Endothelial cell of umbilical vein (primary cell): ENCODE results near the gene ETS1. TPM values are rescaled to one million over a fixed set of nuclear protein-coding genes. Genes with fewer than 3 reads are reported as not detected.

ENCODE experiments used
- BruUV-seq: library from RNA; stranded (reverse); fragments of 400-500 nt; replicated peaks from 2 replicates; lab custom pipeline; 2021; lab: Mats Ljungman, UMichigan
- CTCF ChIA-PET: fragments of 300-600, 350-600 bp; sonication (Branson Sonifier 250); formaldehyde crosslinking; loops from one replicate; lab custom pipeline; 2021; ENCODE audit warnings: antibody characterized with exemption, inconsistent platforms; lab: Charles Lee
- POLR2A ChIA-PET: fragments of 300-600, 350-600 bp; sonication (Branson Sonifier 250); formaldehyde crosslinking; loops from one replicate; lab custom pipeline; 2021; ENCODE audit warnings: antibody characterized with exemption, inconsistent platforms; lab: Charles Lee
- DNase-seq: peaks from one replicate; pipeline ENCODE4 v3.0.0-alpha.2; 2011; ENCODE audit warnings: low read depth, low spot score
- FAIRE-seq: peaks from 2 replicates; lab custom pipeline; 2011; peaks lifted over from hg19 to GRCh38; lab: Jason Lieb, UNC
- H2AFZ ChIP-seq: 2 replicates; pipeline ENCODE4 v1.6.0; 2012; ENCODE audit warnings: low read depth, low read length, control low read depth, inconsistent platforms
- H3K27ac ChIP-seq: 2 replicates; pipeline ENCODE4 v1.5.1; 2011; ENCODE audit warnings: low read depth, mild to moderate bottlenecking, control low read depth, low read length, moderate library complexity; ENCODE audit not compliant: insufficient read depth
- H3K27me3 ChIP-seq, 2 experiments: 2 replicates each; pipeline versions ENCODE4 v1.6.0 to v1.6.1; 2011; ENCODE audit warnings: low read length in 2 of 2, mixed read lengths in 1 of 2; ENCODE audit not compliant: control insufficient read depth in 2 of 2, insufficient read depth in 2 of 2
- H3K36me3 ChIP-seq, 2 experiments: 2 replicates in 1 of 2; 3 replicates in 1 of 2; pipeline ENCODE4 v1.5.1; 2011; ENCODE audit warnings: low read length in 2 of 2, mild to moderate bottlenecking in 1 of 2, moderate library complexity in 1 of 2; ENCODE audit not compliant: control insufficient read depth in 2 of 2, insufficient read depth in 2 of 2; ENCODE audit errors: extremely low read depth in 1 of 2
- H3K4me1 ChIP-seq: 3 replicates; pipeline ENCODE4 v1.5.1; 2011; ENCODE audit warnings: mild to moderate bottlenecking, low read length; ENCODE audit not compliant: control insufficient read depth, insufficient read depth; ENCODE audit errors: extremely low read depth
- H3K4me2 ChIP-seq: 2 replicates; pipeline ENCODE4 v1.6.1; 2011; ENCODE audit warnings: low read length, control low read depth, mixed read lengths; ENCODE audit not compliant: insufficient read depth
- H3K4me3 ChIP-seq, 3 experiments: fragments of 200-600 bp in 1 of 3; sonication (generic), shearing (Covaris generic) in 1 of 3; replicated peaks in 1 of 3; 2 replicates each; pipeline ENCODE4 v1.5.1; 2011 to 2016; ENCODE audit warnings: control low read depth in 3 of 3, low read length in 3 of 3, mild to moderate bottlenecking in 2 of 3, inconsistent platforms in 1 of 3, low read depth in 1 of 3, moderate library complexity in 1 of 3; ENCODE audit not compliant: insufficient read depth in 1 of 3
- H3K79me2 ChIP-seq: 2 replicates; pipeline ENCODE4 v1.6.0; 2012; ENCODE audit warnings: low read length, inconsistent platforms; ENCODE audit not compliant: control insufficient read depth, insufficient read depth
- H3K9ac ChIP-seq: replicated peaks from 2 replicates; pipeline ENCODE3; 2011; ENCODE audit warnings: low read length, control low read depth; ENCODE audit not compliant: insufficient read depth; ENCODE audit errors: extremely low read depth
- H3K9me1 ChIP-seq: replicated peaks from 3 replicates; pipeline ENCODE4 v1.6.0; 2011; ENCODE audit warnings: mild to moderate bottlenecking, low read length; ENCODE audit not compliant: control insufficient read depth, insufficient read depth; ENCODE audit errors: extremely low read depth
- H3K9me3 ChIP-seq: replicated peaks from 2 replicates; pipeline ENCODE4 v1.5.1; 2012; ENCODE audit warnings: low read length, inconsistent platforms; ENCODE audit not compliant: control insufficient read depth, insufficient read depth
- H4K20me1 ChIP-seq: replicated peaks from 2 replicates; pipeline ENCODE3; 2011; ENCODE audit warnings: mild to moderate bottlenecking, low read length; ENCODE audit not compliant: control insufficient read depth, insufficient read depth; ENCODE audit errors: extremely low read depth
- EZH2 ChIP-seq: IDR thresholded peaks from 2 replicates; pipeline ENCODE4 v1.6.1; 2012; ENCODE audit warnings: borderline replicate concordance, low read depth, mild to moderate bottlenecking, moderate library complexity, low read length, inconsistent platforms; ENCODE audit not compliant: severe bottlenecking
- FOS ChIP-seq: IDR thresholded peaks from 2 replicates; pipeline ENCODE4 v1.6.1; 2011; ENCODE audit warnings: mild to moderate bottlenecking, low read length, moderate library complexity, borderline replicate concordance; ENCODE audit not compliant: insufficient read depth
- GATA2 ChIP-seq: IDR thresholded peaks from 2 replicates; pipeline ENCODE4 v1.7.0; 2011; ENCODE audit warnings: low read depth, mild to moderate bottlenecking, moderate library complexity, mixed read lengths, low read length; ENCODE audit not compliant: insufficient read length, insufficient read depth
- JUN ChIP-seq: IDR thresholded peaks from 2 replicates; pipeline ENCODE4 v1.6.1; 2011; ENCODE audit warnings: borderline replicate concordance, low read depth; ENCODE audit not compliant: insufficient read length, insufficient read depth
- MAX ChIP-seq: IDR thresholded peaks from 2 replicates; pipeline ENCODE4 v1.6.1; 2011; ENCODE audit not compliant: insufficient read depth, insufficient read length
- MYC ChIP-seq: IDR thresholded peaks from one replicate; pipeline ENCODE4 v1.6.1; 2011; ENCODE audit warnings: mild to moderate bottlenecking, low read depth, low read length
- POLR2A ChIP-seq: IDR thresholded peaks from 2 replicates; pipeline ENCODE4 v1.6.1; 2012; ENCODE audit warnings: low read depth, mild to moderate bottlenecking, control low read depth, low read length
- POLR2AphosphoS5 ChIP-seq: IDR thresholded peaks from 2 replicates; pipeline ENCODE4 v1.6.1; 2012; ENCODE audit warnings: low read depth, mild to moderate bottlenecking, control low read depth, low read length, moderate library complexity; ENCODE audit not compliant: insufficient read depth
- dilution Hi-C: fragments of 300-500 bp; cut with MboI; formaldehyde crosslinking; loops from one replicate; pipeline ENCODE4 v1.15.0; 2019; ENCODE audit warnings: low sequenced_read_pairs; ENCODE audit not compliant: extremely low pct_ligation_motif_present
- intact Hi-C: fragments of 100-400 bp; cut with micrococcal nuclease; formaldehyde crosslinking; loops from one replicate; pipeline ENCODE4 v1.10.0; 2022
- polyA plus RNA-seq, 4 experiments: library from polyadenylated mRNA; depleted of rRNA in 3 of 4; stranded (reverse) in 3 of 4; unstranded in 1 of 4; fragments of >200 nt; gene quantifications; 2 replicates each; pipeline versions ENCODE4 v1.2.1 to v1.2.3, GENCODE V29; 2011 to 2012; ENCODE audit warnings: missing spikeins in 1 of 4
- total RNA-seq: library from RNA; stranded (reverse); gene quantifications from 2 replicates; pipeline ENCODE4 v1.2.3, GENCODE V29; 2021
- TF ChIP-seq, protein P1 (sequence below), 2 donors: IDR thresholded peaks; 1 replicate in 1 of 2; 2 replicates in 1 of 2; pipeline ENCODE4 v1.5.1; 2011; ENCODE audit warnings: low read length in 2 of 2, mild to moderate bottlenecking in 2 of 2, moderate library complexity in 2 of 2, control low read depth in 1 of 2, inconsistent platforms in 1 of 2, low read depth in 1 of 2; ENCODE audit not compliant: insufficient read depth in 1 of 2; ENCODE audit errors: extremely low read depth in 1 of 2

Gene ETS1
- total and polyA plus RNA-seq, 2 donors (not counting 3 experiments of a cell fraction or from before 2014, with no cell fraction given): 34.2 to 115 TPM

DNA sequence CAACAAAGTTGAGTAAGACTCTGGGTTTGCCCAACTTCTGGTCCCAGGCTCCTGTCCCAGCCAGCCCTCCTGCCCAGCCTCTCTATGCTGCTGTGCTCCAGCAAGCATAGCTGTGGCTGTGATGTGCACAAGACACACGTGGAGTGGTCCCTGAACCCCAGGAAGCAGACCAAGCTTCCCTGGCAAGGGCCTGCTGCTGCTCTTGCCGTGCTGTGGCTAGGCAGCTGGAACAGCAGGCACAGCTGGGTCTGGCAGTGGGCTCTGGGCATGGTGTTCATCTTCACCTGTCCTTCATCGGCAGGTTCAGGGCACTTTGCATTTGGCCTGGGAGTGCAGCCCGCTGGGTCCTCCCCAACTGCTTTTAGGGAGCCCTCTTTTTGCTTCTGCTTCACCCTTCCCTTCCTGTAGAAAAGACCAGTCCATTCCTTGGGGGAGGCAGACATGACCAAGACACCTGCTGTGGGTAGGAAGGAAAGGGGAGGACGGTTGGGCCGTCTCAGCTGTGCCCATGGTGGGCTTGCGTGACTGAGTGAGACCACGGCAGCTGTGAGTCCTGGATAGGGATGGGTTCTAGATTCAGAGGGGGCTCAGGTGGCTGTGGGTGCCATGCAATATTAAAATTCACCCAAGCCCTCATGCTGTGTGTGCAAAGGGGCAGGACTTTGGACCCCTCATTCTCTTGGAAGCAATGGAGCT, 26.1 kb upstream of the ETS1 start:
- Histone ChIP-seq H3K9me3 (no peaks in the 10 kb centered on the region), H3K27me3 (peaks cover 6 to 21% of the 10 kb centered on the region in 2 experiments), H2AFZ (no peak overlapping the region), H3K9ac (no peak overlapping the region), H3K4me1 (peaks cover 3% of the 10 kb centered on the region), H3K4me3 (no peak overlapping the region), H3K79me2 (no peaks in the 10 kb centered on the region), H3K9me1 (no peaks in the 10 kb centered on the region), H3K4me2 (no peak overlapping the region), H3K36me3 (no peaks in the 10 kb centered on the region), H4K20me1 (no peaks in the 10 kb centered on the region), H3K27ac (no peak overlapping the region)
- intact Hi-C loops: no loop called here
- TF ChIP-seq, protein P1, sequence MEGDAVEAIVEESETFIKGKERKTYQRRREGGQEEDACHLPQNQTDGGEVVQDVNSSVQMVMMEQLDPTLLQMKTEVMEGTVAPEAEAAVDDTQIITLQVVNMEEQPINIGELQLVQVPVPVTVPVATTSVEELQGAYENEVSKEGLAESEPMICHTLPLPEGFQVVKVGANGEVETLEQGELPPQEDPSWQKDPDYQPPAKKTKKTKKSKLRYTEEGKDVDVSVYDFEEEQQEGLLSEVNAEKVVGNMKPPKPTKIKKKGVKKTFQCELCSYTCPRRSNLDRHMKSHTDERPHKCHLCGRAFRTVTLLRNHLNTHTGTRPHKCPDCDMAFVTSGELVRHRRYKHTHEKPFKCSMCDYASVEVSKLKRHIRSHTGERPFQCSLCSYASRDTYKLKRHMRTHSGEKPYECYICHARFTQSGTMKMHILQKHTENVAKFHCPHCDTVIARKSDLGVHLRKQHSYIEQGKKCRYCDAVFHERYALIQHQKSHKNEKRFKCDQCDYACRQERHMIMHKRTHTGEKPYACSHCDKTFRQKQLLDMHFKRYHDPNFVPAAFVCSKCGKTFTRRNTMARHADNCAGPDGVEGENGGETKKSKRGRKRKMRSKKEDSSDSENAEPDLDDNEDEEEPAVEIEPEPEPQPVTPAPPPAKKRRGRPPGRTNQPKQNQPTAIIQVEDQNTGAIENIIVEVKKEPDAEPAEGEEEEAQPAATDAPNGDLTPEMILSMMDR (IDR thresholded peaks at IDR 0.05; ENCODE audit: extremely low read depth in 1 of 2, insufficient read depth in 1 of 2, low read depth in 1 of 2, low read length in 2 of 2): no peak
- no peak for TF ChIP-seq POLR2AphosphoS5
- TF ChIP-seq MAX: no peak
- TF ChIP-seq GATA2: no peak
- TF ChIP-seq FOS: no peak
- no peak for TF ChIP-seq EZH2
- TF ChIP-seq POLR2A: no peak
- TF ChIP-seq MYC: no peak
- no peak for TF ChIP-seq JUN
- dilution Hi-C loops: no loop called here
- CTCF ChIA-PET: interaction anchor here (1.3 kb wide), 1 partner anchor 12 kb away, joined by 4 read pairs; no protein-coding TSS in a partner anchor
- FAIRE-seq (no peak), DNase-seq (no peak)
- no TSS peak for BruUV-seq
- POLR2A ChIA-PET: no interaction called here
